Measurements from ENCODE around the gene RRH.
"Not testable (repeated sequence)": the region's sequence is repeated elsewhere in the genome, so short reads cannot be mapped to it uniquely, and the experiment has no call there.

The RRH gene

DNA sequence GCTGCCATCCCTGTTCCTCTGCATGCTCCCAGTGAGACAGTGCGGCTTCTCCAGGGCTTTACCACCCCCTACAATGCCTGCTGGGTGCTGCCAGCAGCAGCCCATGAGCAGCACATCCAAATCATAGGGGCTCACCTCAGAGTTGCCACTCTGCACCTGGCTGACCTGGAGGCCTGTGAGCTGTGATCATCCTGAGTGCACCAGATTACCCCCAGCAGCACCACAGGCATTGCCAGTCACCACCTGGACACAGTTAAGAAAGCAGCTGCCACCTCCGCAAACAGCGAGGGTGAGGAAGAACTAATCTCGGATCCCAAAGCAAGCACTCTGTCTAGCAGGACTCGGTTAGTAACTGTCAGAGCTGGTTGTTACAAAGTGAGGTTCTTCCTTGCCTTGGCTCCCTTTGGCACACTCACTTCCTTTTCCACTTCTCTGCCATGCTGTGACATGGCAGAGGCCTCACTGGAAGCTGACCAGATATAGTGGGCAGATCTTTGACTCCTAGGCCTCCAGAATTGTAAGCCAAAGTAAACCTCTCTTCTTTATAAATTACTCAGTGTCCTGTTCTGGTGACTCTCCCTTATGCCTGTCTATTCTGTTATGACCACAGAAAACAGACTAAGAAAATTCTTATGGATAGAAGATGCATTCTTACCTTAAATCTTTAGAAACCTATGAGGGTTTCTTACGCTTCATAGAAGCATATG is 45.3 kb downstream of the RRH start:
- CTCF ChIA-PET, result no interaction called here
- POLR2A ChIA-PET, result no interaction called here
- TF ChIP-seq, protein P1, sequence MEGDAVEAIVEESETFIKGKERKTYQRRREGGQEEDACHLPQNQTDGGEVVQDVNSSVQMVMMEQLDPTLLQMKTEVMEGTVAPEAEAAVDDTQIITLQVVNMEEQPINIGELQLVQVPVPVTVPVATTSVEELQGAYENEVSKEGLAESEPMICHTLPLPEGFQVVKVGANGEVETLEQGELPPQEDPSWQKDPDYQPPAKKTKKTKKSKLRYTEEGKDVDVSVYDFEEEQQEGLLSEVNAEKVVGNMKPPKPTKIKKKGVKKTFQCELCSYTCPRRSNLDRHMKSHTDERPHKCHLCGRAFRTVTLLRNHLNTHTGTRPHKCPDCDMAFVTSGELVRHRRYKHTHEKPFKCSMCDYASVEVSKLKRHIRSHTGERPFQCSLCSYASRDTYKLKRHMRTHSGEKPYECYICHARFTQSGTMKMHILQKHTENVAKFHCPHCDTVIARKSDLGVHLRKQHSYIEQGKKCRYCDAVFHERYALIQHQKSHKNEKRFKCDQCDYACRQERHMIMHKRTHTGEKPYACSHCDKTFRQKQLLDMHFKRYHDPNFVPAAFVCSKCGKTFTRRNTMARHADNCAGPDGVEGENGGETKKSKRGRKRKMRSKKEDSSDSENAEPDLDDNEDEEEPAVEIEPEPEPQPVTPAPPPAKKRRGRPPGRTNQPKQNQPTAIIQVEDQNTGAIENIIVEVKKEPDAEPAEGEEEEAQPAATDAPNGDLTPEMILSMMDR (IDR thresholded peaks at IDR 0.05; ENCODE audit: control extremely low read depth, extremely low read depth, low read depth, missing control alignments), result no peak
- DNase-seq (ENCODE audit: extremely low spot score), result no peak

DNA sequence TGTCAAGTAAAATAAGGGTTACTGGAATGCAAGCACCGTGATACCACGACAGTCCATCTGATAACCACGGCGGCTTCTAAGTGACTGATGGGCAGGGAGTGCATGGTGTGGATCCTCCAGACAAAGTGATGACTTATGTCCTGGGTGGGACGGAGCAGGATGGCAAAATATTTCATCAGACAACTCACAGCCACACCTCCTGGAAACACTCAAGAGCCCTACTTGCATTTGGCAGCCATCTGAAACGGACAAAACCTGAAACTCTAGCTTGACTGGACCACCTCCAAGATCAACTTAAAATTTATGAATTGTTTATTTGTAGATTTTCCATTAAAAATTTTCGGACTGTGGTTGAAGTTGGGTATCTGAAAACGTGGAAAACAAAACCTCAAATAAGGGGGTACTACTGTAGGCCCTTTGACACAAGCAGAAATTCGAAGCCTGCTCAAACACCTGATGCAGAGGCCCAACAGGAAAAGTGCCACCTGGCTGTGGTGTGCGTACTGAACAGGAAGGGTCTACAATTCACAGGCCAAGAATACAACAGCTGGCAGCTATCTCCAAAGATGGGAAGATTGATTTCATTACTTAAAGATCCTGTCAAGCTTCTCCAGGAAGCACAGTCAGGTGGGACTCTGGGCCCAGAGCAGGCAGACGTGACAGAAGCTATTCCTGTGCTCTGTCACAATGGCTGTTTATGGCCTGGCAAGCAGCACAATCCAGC is 46.2 kb downstream of the RRH start:
- ChIA-PET CTCF (interaction anchor here (0.7 to 1.0 kb wide), 3 partner anchors 12 to 16 kb away, joined by 3 to 4 read pairs (median 3); no protein-coding TSS in a partner anchor), POLR2A (no interaction called here)
- no peak for DNase-seq (ENCODE audit: extremely low spot score)
- TF ChIP-seq, protein P1 (IDR thresholded peaks at IDR 0.05; ENCODE audit: control extremely low read depth, extremely low read depth, low read depth, missing control alignments), result no peak

DNA sequence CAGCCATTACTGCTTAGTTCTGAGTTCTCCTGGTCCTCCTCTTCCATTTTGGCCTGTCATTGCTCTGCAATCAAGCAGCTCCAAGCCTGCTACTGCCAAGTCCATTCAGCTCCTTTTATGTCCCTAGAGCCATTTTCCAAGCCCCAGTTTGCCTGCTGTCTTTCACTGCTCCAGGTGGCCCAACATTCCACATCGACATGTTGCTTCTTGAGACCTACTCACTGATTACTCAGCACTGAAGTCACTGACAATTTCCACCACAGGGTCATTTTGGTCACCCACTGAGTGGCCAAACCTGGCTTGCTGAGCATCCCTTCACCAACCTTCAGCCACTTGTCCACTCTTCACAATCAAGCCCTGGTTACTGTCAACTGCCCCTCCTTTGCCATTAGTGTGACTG is 47.3 kb downstream of the RRH start:
- TF ChIP-seq, protein P1 (IDR thresholded peaks at IDR 0.05; ENCODE audit: control extremely low read depth, extremely low read depth, low read depth, missing control alignments), result no peak
- DNase-seq (ENCODE audit: extremely low spot score), result no peak
- CTCF ChIA-PET, result no interaction called here
- POLR2A ChIA-PET, result no interaction called here

DNA sequence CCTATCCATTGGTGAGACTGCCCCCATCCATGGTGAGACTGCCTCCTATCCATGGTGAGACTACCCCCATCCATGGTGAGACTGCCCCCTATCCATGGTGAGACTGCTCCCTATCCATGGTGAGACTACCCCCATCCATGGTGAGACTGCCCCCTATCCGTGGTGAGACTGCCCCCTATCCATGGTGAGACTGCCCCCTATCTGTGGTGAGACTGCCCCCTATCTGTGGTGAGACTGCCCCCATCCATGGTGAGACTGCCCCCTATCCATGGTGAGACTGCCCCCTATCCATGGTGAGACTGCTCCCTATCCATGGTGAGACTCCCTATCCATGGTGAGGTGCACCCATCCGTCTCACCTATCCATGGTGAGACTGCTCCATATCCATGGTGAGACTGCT is 47.8 kb downstream of the RRH start:
- DNase-seq (ENCODE audit: extremely low spot score); CTCF ChIA-PET: not testable (repeated sequence)

DNA sequence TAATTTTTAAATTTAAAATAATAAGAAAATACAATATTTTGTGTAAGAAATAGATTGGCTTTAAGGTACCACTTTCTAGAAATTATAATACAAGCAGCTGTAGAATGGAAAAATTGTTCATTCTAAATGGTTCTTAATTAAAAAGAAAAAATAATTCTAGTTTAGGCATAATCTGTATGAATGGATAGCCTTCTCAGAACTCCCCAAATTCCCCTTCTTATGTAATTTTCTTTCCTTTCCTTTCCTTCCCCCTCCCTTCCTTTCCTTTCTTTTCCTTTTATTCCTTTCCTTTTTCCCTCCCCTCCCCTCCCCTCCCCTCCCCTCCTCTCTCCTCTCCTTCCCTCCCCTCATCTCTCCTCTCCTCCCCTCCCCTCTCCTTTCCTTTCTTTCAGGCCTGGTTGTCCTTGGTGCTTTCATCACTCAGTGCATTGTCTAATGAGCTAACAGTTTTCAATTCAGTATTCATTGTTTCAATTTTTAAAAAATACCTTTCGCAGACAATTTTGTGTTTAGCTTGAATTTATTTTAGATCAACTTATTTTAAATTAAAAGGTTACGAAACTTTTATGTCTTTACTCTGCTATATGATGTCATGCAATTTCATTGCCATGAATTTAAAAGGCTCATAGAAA is 49.0 kb downstream of the RRH start:
- no peak for DNase-seq (ENCODE audit: extremely low spot score)
- TF ChIP-seq, protein P1 (IDR thresholded peaks at IDR 0.05; ENCODE audit: control extremely low read depth, extremely low read depth, low read depth, missing control alignments), result no peak
- ChIA-PET CTCF (no interaction called here), POLR2A (no interaction called here)

More for the DNA sequence above, 47.8 kb downstream of the RRH start:
- POLR2A ChIA-PET, result not testable (repeated sequence)

DNA sequence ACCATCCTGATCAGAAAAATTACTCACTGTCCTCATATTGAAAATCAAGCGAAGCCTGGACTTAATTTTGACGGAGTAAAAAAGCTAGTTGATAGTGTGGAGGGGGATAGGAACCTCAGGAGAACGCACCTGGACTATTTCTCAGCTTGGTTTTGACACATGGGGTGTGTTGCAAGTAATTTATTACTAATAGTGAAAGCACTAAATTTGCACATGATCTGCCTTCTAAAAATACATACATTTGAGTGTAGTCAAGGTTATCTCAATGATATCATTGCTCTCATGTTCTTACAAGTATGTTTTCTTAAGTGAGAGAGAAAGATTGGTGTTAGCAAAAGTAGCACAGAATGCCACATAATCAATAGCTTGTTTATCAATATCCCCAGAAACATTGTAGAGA is 49.6 kb downstream of the RRH start:
- CTCF ChIA-PET, result no interaction called here
- POLR2A ChIA-PET, result no interaction called here
- DNase-seq (ENCODE audit: extremely low spot score), result peak; percentile 25

More for the DNA sequence above, 49.6 kb downstream of the RRH start:
- TF ChIP-seq, protein P1 (IDR thresholded peaks at IDR 0.05; ENCODE audit: control extremely low read depth, extremely low read depth, low read depth, missing control alignments), result no peak
